ENCODE data around the gene TNC.

The TNC gene

DNA sequence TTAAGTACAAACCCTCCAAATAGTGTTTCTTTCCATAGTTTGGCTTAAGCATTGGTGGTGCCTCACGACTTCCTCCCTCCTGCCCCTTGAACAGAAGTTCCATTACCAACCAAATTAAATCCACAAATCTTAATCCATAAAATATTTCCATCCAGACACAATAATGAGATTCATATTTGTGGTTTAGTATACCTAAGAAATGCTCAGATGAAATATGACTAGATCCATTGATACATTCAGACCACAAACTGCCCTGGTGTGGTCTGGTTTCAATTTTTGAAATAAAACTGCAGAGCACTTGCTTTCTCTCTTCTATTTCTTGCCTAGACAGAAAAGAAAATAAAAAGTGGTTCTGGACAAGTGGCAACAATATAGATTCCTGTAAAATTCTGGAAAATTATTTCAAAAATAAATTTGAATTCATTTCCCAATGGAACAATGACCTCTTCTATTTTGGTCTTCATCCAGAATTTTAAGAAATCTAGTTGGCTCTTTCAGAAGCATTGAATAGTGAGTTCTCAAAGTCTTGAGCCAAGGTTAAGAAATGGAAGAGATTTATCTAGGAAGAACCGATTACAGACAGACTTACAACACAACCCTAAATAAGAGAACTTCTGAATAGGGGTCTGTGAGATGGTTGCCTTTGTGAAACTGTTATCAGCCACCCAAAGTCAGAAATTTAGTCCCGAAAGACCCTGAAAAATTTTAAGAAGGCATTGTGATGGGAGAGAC is 14.0 kb downstream of the TNC start:
- no peak for DNase-seq (ENCODE audit: low read depth in 2 of 2)

DNA sequence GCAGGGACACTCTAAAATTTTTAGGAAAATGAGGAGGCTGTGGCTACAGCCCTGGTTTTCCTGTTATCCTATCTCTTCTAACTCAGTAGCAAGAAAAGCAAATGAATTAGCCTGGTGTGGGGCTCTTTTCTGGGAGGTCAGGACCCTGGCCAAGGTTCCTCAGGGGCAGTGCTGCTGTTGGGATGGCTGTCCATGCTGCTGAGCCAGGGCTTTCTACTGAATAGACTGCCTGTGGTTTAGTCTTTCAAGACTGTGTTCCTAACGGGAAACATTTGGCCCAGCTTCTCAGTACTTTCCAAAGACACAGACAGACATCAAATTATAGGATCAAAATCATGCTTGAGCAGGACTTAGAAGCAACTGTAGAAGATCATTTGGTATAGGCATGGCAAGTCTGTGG is 18.1 kb downstream of the TNC start:
- no peak for DNase-seq (ENCODE audit: low read depth in 2 of 2)

DNA sequence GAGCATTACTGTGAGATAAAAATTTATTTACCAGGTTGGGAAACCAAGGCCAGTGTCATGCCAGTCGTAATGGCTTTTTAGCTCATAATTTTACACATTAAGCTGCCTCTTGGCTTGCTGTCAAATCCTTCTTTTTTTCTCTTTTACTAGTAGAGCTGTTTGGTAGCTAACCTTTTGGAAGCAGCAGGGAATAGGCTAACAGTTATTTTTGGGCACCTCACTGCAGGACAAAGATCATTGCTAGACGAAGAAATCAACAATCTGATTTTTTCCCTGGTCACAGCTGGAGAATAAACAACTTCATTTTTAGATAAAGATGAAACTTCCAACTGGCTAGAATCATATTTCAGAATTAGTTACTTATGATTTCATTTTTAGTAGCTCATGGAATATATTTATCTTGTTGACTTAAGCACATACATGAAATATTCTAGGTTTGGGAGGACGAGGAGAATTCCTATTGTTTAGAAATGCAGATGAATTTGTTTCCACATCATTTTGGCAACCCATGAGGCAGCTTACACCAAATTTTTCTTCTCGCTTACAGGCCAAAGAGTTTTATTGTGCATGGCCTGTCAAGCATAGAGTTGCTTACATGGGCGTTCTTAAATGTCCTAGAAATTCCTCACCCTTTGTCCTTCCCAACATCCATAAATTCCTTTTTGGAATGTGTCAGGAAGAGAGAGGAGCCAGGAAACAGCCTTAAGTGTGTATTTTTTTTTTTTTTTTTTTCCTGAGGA is 19.6 kb downstream of the TNC start:
- no peak for DNase-seq (ENCODE audit: low read depth in 2 of 2)

DNA sequence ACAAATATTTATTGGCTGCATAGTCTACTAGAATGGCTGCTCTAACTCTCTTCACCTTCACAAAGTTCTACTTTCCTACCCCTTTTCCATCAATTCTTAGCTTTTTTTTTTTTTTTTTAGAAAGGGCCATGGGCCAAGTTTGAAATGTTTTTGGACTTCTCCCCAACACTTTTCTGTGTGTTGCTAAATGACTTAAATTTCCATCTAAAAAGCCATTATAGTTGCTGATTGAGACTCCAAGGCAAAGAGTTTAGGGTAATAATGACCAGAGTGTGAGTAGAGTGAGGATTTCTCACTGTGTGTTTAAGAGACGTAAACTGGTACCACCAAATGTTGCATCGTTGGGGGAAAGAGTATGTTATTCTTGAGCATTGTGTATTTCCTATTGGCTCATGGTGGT is 24.4 kb downstream of the TNC start:
- no peak for DNase-seq (ENCODE audit: low read depth in 2 of 2)

DNA sequence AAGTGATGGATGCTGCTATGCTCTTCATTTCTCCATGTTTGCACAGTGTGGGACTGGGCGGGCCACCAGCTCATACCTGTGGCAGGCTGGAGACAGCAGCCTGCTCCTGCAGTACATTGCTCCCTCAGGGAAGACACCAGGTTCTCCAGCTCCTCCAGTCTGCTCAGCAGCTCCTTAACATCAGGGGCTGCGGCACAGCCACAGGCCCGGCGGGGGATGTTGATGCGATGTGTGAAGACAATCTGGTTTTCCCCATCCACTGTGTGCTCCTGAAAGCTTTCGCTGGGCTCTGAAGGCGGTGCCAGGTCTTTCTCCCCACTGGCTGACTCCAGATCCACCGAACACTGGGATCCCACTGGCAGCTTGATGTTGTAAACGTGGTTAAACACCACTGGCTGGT is 27.5 kb downstream of the TNC start:
- DNase-seq (ENCODE audit: low read depth in 2 of 2), result no peak

DNA sequence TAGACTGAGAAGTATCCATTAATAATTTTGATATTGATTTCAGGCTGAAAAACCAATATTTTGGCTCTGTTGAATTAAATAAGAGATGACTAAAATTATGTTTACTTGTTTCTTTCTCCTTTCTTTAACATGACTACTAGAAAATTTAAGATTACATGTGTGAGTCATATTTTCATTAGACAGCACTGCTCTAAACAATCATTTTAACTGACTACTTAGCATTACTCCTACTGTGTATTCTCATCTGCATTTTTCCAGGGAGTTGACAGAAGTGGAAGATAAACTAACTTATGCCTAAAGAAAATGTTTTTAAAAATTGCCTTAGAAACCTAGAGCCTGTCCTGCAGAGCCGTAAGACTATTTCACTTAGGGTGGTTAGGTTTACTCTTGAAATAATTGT is 29.1 kb downstream of the TNC start:
- DNase-seq (ENCODE audit: low read depth in 2 of 2), result no peak

DNA sequence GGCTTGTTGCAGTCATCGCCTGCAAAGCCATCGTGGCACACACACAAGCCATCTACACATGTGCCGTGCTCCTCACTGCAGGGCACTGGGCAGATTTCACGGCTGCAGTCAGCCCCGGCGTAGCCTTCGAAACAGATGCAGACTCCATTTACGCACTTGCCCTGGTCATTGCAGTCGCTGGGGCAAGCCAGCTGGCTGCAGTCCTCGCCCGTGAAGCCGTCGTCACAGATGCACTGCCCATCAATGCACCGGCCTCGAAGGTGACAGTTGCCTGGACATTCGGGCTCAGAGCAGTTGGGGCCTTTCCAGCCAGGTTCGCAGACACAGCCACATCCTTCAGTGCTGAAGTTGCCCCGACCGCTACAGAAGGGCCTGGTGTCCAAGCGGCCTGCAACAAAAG is 31.1 kb downstream of the TNC start:
- DNase-seq (ENCODE audit: low read depth in 2 of 2), result no peak

DNA sequence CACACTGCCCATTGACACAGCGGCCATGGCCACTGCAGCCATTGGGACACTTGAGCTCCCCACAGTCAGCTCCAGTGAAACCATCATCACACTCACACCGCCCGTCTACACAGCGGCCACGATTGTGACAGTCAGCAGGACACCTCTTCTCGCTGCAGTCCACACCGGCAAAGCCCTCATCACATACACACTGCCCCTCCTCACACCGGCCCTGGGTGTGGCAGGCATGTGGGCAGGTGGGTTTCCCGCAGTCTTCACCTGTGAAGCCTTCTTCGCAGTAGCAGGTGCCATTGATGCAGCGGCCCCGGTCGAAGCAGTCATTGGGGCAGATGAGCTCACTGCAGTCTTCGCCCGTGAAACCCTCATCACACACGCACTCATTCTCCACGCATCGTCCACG is 31.5 kb downstream of the TNC start:
- no peak for DNase-seq (ENCODE audit: low read depth in 2 of 2)

DNA sequence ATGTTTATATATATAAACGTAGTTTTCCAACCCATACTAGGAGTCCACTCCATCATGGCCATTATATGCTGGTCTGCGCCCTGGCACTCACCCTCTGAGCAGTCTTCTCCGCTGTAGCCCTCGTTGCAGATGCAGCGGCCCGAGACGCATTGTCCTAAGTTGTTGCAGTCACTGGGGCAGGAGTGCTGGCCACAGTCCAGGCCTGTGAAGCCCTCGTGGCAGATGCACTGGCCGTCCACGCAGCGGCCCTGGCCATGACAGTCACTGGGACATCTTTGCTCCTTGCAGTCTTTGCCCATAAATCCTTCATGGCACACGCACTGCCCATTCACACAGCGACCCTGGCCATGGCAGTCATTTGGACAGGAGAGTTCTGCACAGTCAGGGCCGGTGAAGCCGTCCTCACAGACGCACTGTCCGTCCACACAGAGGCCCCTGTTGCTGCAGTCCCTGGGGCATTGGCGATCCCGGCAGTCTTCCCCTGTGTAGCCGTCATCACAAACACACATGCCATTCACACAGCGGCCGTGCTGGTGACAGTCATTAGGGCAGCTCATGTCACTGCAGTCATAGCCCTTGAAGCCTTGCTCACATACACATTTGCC is 32.1 kb downstream of the TNC start:
- DNase-seq (ENCODE audit: low read depth in 2 of 2), result no peak

DNA sequence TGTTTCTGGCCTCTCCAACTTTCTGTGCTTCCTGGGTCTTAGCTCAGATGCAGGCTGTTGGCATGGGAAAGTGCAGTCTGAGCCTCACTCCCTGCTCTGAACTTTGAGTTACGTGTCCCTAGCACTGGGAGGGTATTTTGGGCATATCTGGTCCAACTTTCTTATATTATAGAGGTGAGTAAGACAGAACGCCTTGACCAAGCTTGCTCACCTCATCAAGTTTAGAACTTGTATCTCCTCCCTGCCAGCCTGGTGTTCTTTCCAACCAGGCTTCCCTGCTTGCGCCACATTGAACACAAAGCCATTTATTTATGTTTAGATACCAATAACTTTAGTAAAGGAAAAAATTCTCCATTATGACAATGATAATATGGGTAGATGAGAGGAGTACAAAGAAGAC is 33.2 kb downstream of the TNC start:
- no peak for DNase-seq (ENCODE audit: low read depth in 2 of 2)

DNA sequence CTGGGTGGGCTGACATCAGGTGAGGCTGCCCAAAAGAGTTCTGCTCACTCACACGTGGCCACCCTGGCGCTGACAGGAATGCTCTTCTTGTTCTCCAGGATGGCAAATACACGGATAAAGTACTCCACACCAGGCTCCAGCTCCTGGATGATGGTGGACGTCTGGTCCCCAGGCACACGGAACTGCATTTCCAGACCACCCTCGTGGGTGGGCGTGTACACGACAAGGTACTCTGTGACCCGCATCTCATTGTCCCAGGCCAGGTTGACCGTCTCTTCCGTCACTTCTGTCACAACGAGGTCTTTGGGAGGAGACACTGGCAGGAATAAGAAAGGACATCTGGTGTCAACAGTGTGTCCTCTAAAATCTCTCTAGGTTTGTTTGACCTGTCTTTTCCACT is 33.8 kb downstream of the TNC start:
- no peak for DNase-seq (ENCODE audit: low read depth in 2 of 2)

DNA sequence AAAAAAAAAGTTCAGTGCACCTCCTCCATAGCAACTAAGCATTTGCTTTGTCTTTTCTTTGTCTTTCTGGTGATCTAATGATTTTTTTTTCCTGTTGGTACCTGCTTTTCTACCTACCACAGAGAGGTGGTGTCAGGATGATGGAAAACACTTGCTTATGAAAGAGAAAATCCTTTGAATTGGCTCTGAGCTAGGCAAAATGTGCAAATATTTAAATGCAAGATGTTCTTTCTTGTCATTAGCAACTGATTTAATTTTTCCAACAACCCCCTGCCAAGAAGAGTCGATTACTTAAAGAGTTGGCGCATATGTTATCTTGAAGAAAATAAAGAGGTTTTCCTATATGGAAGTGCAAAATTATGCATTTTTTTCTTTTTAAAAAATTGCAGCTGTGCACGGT is 37.7 kb downstream of the TNC start:
- no peak for DNase-seq (ENCODE audit: low read depth in 2 of 2)

DNA sequence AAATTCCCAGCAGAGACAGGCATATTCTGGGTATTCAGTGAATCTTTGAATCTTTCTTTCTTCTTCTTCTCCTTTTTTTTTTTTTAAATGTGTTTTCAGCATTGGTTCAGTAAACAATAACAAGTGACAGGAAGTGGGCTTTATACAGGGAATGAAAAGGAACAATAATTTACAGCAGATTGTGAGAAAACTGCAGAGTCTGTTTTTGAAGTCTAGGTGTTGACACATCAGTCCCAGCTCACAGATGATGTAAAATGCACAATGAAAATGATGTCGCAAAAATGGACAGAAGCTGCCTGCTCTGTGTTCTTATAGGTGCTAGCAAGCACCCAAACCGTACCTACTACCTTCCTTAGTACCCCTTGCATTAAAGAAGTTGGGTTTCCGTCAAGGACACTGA is 38.8 kb downstream of the TNC start:
- DNase-seq (ENCODE audit: low read depth in 2 of 2), result no peak

DNA sequence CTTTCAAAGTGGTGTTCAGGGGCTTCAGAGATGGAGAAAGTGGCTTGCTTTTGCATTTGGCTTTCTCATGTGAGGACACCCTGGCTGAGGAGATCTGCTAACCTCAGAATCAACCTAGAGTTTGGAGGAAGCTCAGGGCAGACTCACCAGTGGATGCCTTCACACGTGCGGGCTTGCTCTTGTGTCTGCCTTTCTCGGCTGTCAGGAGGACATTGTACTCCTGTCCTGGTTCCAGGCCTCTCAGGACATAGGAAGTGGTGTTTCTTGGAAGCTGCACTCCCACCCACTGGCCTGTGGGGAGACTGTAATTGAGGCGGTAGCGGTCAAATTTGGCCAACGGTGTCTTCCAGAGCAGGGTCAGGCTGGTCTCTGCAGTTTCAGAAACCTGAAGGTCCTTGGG is 44.5 kb downstream of the TNC start:
- DNase-seq (ENCODE audit: low read depth in 2 of 2), result no peak

DNA sequence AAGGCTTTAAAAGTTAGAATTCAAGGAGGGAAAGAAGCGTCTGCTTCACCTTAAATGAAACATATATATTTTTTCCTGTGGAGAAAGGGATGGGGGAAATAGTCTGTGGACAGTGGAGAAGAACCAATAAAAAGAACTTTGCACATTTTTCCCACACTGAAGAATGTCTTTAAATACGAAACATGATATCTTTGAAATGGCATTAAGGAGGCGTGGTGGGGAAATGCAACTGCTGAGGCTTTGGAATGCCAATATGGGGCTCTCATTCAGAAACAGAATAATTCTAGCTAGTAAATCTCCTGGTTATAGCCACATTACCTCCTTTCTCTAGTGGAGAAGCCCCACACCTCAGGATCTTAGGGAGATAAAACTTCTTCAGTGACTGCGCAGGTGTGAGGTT is 46.8 kb downstream of the TNC start:
- DNase-seq (ENCODE audit: low read depth in 2 of 2), result no peak

DNA sequence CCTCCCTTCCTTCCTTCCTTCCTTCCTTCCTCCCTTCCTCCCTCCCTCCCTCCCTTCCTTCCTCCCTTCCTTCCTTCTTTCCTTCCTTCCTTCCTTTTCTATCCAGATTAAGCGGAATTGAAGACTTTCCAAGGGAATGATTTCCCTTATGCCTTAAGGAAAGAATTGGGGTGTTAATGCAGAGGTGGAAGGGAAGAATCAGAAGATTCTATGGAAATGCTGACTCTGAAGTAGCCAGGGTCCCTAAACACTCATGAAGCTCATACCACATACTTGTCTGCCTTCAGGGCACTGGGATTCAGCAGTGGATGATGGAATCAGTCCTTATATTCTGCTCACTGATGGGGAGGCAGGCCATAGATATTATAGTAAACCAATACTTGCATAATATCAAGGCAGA is 48.2 kb downstream of the TNC start:
- no peak for DNase-seq (ENCODE audit: low read depth in 2 of 2)

DNA sequence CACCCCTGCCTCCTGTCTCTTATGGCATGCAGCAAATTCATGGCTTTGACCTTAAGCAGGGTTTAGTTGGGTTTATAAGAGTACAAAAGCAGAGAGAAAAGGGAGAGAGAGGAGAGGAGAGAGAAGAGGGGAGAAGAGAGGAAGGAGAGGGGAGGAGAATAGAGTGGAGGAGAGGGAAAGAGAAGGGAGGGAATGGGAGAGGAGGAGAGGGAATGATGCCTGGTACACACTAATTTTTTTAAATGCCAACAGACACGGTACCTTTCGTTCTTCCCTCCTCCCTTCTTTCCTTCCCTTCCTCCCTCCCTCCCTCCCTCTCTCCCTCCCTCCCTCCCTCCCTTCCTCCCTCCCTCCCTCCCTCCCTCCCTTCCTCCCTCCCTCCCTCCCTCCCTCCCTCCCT is 48.7 kb downstream of the TNC start:
- DNase-seq (ENCODE audit: low read depth in 2 of 2), result no peak

DNA sequence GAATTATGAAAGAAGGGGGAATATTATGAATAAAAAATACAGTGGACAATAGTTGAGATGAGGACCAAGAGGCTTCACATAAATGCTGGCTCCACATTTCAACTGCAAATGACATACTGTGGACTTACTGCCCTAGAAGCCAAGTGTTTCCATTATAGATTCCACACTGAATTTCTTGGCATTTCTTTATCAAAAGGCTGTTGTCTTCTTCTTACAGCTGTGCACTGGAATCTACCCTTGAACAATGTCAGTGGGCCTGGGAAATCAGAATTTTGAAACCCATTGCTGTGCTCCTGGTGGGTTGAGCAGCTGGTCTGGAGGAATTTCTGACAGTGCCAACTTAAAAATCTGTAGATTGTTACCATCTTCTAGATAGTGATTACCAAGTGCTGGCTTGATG is 49.9 kb downstream of the TNC start:
- DNase-seq (ENCODE audit: low read depth in 2 of 2), result no peak

DNA sequence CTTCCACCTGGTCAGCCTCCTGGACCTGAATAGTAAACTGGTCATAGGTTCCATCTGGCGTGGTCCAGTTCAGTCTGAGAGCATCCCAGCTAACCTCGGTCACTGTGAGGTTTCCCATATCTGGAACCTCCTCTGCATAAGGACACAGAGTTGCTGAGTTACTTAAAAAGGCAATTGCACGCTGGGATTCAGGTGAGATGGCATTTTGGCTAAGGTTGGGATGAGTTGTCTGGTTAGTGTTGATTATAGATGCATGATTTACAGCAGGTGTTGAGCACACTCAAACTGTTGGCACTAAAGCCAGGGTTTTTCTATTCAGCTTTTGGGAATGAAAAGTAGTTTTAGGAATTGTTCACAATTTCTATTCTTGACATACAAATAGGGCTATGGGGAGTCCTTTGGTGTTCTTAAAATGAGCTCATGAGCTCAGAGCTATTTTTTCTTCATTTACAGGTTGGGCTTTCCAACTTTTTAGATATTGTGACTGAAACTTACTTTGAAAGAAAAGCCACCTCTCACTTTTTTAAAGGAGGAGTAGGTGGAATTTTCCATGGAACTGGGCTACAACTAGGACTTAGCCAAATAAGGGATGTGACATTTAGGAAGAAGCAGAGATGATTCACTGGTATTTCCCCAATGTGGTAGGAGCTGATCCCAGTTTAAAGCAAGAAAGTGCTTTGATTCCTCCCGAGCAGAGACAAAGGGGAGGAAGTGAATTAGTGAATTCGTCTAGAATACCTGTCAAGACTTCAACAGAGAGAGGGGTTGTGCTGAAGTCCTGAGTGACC is 54.7 kb downstream of the TNC start:
- DNase-seq (ENCODE audit: low read depth in 2 of 2), result no peak

DNA sequence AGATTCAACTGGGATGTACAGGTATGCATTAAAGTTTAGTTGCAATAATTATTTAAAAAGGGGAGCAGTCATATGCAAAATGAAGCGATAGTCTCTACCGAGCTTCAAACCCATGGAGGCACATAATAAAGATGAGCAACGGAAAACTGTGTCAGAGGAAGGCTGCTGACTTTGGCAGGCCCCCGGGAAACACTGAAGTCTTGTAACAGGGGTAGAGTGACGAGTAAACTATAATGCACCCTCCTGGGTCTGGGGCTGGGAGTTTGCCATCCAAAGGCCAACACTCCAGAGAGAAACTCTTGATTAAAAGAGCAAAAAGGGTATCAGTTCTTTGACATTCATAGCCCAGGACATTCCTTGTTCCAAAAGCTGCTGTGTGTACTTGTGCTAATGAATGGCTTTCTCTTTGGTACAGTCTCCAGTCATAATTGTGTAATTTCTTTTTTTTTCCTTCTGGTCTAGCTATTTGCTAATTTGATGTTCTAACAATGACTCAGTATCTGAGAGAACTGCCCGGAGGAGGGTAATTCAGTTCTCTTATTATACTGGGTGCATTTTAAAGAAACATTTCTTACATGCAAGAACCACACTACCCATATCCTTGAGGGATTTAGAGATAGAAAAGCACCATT is 59.2 kb downstream of the TNC start:
- no peak for DNase-seq (ENCODE audit: low read depth in 2 of 2)

DNA sequence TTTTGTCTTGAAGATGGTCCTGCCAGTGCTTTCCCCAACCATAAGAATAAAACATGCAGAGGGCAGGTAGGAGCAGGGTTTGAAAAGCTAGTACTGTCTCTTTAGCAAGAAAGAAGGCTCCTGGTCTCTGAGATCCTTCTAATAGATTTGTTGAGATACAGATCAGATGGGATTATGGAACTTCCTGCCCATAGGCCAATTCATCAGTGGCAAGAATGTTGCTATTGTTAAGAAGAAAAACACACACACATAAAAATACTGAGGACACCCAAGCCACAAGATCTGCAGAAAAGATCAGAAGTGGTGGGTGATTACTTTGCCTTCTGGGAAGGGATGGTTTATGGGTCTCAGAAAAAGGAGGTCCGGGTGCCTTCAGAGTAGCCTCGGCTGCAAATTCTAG is 59.8 kb downstream of the TNC start:
- DNase-seq (ENCODE audit: low read depth in 2 of 2), result no peak

DNA sequence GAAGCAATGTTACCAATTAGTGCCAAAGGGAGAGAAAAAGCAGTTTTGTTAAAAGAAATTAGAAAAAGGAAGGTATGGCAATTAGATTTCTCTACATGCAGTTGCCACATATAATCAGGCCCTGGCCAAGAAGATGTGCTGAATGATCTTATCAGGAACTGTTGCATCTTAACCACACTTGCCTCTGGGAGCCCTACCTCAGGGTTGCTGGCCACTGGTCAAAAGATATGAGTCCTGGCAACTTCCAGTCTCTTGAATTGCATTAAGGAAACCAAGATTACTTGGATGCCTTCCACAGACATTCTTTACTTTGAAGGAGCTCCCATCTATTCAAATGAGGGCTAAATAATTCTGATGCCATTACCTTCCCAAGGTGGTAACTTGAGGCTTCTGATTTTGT is 60.4 kb downstream of the TNC start:
- DNase-seq (ENCODE audit: low read depth in 2 of 2), result no peak

Data from activated CD8-positive, alpha-beta memory T cell treated with anti-CD3 and anti-CD28 coated beads for 4 hours (primary cell).